Muscle of leg (tissue), 11 donors: ENCODE data around the gene HS3ST5. TPM values are rescaled to one million over a fixed set of nuclear protein-coding genes. Genes with fewer than 3 reads are reported as not detected.

Experiments
- DNase-seq: peaks from one replicate; pipeline ENCODE4 v3.0.0; 2013
- H3K27ac ChIP-seq: one replicate; pipeline ENCODE4 v1.5.1; 2013; ENCODE audit warnings: mild to moderate bottlenecking, low read length, control low read depth
- H3K27me3 ChIP-seq: one replicate; pipeline ENCODE4 v1.6.1; 2013; ENCODE audit warnings: low read length; ENCODE audit not compliant: control insufficient read depth, insufficient read depth
- H3K36me3 ChIP-seq: one replicate; pipeline ENCODE4 v1.6.1; 2013; ENCODE audit warnings: low read length; ENCODE audit not compliant: control insufficient read depth, insufficient read depth
- H3K4me1 ChIP-seq: one replicate; pipeline ENCODE4 v1.6.1; 2013; ENCODE audit warnings: low read length; ENCODE audit not compliant: control insufficient read depth, insufficient read depth
- H3K4me3 ChIP-seq: one replicate; pipeline ENCODE4 v1.5.1; 2013; ENCODE audit warnings: low read length, control low read depth
- H3K9me3 ChIP-seq: replicated peaks from 2 replicates; pipeline ENCODE4 v1.6.1; 2013; ENCODE audit warnings: low read depth, low read length; ENCODE audit not compliant: control insufficient read depth
- WGBS: methylation state at CpG from one replicate; pipeline ENCODE4 v1.1.5; 2013; ENCODE audit warnings: missing lambda C conversion rate; ENCODE audit not compliant: insufficient coverage; 5-methylcytosine and 5-hydroxymethylcytosine counted together
- polyA plus RNA-seq, 8 donors: library from polyadenylated mRNA; unstranded; fragments of 120-200 nt; gene quantifications; one replicate each; pipeline versions ENCODE4 v1.2.1 to v1.2.3, GENCODE V29; 2013; ENCODE audit warnings: inconsistent platforms in 1 of 8, low replicate concordance in 1 of 8; ENCODE audit not compliant: insufficient read length in 8 of 8, insufficient read depth in 1 of 8
- total RNA-seq: library from RNA; stranded (reverse); fragments of 120-200 nt; gene quantifications from one replicate; pipeline ENCODE4 v1.2.4, GENCODE V29; 2013

The HS3ST5 gene
- total and polyA plus RNA-seq, 9 donors: 0.22 to 1.0 (median 0.64) TPM

DNA sequence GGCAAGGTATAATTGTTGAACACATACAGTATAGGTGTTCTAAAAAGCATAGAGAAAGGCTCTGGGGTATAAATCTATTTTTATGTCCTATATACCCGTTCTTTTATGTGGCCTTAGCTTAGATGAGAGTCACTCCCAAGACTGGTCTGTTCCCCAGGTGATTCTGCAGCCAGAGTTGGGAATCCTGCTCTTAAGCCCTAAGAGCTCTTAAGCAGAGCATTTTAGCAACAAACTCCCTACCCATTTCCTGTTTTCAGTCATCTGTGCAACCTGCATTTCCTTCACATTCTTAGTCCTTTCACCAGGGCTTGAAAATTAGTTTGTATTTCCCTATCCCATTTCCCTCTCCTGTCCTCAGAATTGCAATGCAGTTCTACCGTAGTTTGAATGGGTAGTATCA lies 166.1 kb downstream of the HS3ST5 start:
- Histone ChIP-seq H3K4me1 (no peaks in the 10 kb centered on the region), H3K9me3 (no peaks in the 10 kb centered on the region), H3K27ac (no peak overlapping the region), H3K27me3 (no peaks in the 10 kb centered on the region), H3K36me3 (no peaks in the 10 kb centered on the region), H3K4me3 (no peak overlapping the region)
- no peak for DNase-seq
- WGBS: 40% methylated on average over 1 of the region's 2 CpGs

DNA sequence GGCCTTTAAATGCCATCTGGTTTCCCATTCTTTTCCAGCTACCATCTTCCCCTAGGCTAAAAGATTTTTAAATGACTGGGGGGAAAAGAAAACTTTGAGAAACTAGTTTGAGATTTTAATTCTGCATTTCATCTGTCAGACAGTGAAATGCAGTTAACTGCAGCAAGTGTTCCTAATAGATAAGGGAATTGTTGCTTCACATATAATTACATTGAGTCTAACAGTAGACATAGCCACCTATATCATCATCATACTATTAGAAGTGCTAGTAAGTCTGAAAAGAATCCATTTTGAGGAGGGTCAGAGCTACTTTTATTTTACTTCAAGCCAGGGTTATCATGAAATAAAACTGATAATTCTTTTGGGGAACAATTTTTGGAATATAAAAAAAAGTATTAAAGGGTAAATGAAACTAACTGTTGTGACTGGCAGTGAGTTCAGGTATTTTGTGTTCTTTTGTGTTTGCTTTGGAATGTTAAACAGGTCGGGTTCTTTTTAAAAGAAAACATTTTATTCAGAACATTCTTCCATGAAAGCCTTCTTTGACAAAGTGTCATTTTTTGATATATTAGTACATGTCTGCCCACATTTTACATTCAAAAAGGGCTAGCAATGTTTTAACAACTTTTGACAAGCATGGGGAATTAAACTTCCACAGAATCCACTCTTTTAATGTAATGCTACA lies 170.1 kb downstream of the HS3ST5 start:
- H3K4me3 ChIP-seq: no peak overlapping the region
- H3K27me3 ChIP-seq: no peaks in the 10 kb centered on the region
- WGBS: no CpG with 5 or more reads among the region's 1 CpG
- DNase-seq: no peak
- no peaks in the 10 kb centered on the region for H3K4me1 ChIP-seq
- no peak overlapping the region for H3K27ac ChIP-seq
- H3K36me3 ChIP-seq: no peaks in the 10 kb centered on the region
- H3K9me3 ChIP-seq: no peaks in the 10 kb centered on the region

DNA sequence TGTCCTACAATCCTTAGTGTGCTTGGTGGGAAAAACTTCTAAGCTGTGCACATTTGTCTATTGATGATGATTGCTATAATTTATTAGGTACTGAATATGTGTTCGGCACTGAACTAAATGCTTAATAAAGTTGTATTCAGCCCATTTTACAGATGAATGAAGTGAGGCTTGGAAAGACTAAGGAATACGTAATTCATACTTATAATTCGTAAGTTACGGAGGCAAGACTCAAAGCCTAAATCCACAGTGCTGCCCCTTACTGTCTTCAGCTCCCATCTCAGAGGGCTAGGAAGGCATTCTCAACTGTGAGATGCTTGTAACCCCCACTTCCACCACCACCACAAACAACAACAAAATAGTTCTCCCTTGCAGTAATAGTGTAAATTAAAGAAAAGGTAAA lies 171.3 kb downstream of the HS3ST5 start:
- no CpG with 5 or more reads among the region's 4 CpGs for WGBS

DNA sequence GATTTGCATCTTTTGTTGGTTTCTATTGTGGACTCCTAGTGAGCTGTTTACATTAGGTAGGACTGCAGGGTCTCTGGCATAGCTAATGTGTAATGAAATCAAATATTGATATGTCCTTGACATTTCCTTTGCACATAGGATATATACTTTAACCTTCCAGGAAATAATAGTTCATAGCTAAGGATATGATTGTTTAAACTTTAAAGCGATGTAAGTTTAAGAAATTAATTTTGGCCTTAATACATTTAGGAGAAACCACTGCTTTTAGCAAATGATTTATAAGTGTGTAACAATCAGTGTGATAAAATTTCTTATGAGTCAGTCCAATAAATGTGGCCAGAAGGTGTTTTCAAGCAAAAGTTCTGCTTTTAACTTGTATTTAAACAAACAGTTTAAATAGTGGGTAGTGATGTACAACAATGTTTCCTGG lies 171.8 kb downstream of the HS3ST5 start:
- no peak overlapping the region for H3K4me3 ChIP-seq
- WGBS: no CpG with 5 or more reads among the region's 1 CpG
- no peaks in the 10 kb centered on the region for H3K27me3 ChIP-seq
- H3K36me3 ChIP-seq: no peaks in the 10 kb centered on the region
- H3K9me3 ChIP-seq: no peaks in the 10 kb centered on the region
- no peak overlapping the region for H3K27ac ChIP-seq
- DNase-seq: no peak
- H3K4me1 ChIP-seq: no peaks in the 10 kb centered on the region

More for the DNA sequence above, 171.3 kb downstream of the HS3ST5 start:
- Histone ChIP-seq H3K36me3 (no peaks in the 10 kb centered on the region), H3K9me3 (no peaks in the 10 kb centered on the region), H3K4me3 (no peak overlapping the region), H3K27ac (no peak overlapping the region), H3K27me3 (no peaks in the 10 kb centered on the region), H3K4me1 (no peaks in the 10 kb centered on the region)
- DNase-seq: no peak

DNA sequence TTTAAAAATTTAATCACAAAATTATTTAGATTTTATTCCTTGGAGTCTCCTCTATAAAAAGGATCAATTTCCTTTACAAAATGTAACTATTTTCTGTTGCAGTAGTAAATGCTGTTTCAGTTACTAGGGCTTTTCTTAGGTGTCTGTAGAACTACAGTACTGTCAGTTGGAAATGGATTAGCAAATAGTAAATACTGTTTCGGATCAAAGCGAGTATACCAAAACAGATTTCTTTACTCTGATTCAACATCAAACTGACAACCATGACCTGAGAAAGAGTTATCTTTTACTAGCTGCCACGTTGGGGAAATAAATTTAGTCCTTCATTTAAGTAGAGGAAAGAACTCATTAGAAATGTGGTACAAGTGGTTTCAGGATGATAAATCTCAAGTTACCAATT lies 172.5 kb downstream of the HS3ST5 start:
- no peaks in the 10 kb centered on the region for H3K27me3 ChIP-seq
- no peak overlapping the region for H3K27ac ChIP-seq
- no peaks in the 10 kb centered on the region for H3K9me3 ChIP-seq
- DNase-seq: no peak
- no peak overlapping the region for H3K4me3 ChIP-seq
- no CpG with 5 or more reads among the region's 3 CpGs for WGBS
- no peaks in the 10 kb centered on the region for H3K36me3 ChIP-seq
- no peaks in the 10 kb centered on the region for H3K4me1 ChIP-seq

DNA sequence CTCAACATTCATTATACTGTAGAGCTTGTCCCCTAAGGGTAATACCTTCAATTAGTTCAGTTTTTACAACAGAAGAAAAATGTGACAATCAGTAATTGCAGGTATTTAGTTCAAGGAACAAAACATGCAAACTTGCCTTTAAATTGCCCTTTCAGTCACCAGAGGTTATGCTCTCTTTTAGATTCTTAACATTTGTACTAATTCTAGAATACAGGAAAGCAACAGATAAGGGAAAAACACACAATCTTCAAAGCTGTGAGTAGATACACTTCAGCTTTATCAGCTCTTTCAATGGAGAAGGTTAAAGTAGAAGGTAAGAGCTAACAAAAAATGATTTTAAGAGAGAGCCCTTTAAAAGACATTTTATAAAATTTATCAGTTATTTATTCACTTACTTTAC lies 173.1 kb downstream of the HS3ST5 start:
- H3K9me3 ChIP-seq: no peaks in the 10 kb centered on the region
- no peaks in the 10 kb centered on the region for H3K27me3 ChIP-seq
- no peak overlapping the region for H3K4me3 ChIP-seq
- H3K36me3 ChIP-seq: no peaks in the 10 kb centered on the region
- no peak overlapping the region for H3K27ac ChIP-seq
- H3K4me1 ChIP-seq: no peaks in the 10 kb centered on the region
- no peak for DNase-seq

DNA sequence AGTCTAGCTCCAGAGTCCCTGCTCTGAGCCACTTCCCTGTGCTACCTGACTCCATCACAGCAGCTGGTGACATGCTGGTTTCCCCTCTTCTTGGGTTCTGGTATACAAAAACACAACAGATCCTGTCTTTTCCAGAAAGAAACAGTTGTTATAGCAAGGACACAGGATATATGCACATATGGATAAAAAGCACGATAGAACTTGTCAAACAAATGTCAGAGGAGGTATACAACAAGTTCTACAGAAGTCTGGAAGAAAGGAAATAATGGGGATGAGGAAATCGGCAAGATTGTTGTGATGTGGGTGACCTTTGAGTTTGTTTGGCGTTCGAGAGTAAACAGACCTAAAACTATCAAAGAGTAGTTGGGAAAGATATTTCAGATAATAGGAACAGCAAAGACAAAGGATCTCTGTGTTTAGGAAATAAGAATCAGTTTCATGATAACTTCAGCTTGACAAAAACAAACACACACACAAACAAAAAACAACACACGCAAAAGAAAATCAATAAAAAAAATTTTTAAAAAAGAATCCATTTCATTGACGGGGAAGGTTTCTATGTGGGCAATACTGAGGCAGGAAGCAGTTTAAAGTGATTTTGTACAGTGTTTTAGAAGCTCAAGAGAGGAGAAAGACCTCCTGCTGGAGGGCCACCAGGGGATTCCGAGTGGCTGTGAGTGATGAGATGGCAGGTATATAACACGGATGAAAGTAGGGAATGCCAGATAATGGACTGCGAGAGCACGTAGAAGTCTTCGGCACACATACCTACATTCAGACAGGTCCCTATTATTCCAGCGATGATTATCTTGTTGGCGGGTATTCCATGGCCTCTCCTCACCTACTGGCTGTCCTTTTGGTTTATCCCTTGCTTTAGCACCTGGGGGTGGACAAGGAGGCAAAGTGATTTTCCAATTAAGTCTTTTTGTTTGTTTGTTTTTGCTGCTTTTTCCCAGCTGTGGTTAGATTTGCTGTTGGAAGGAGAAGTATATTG lies 174.9 kb downstream of the HS3ST5 start:
- no peak overlapping the region for H3K4me3 ChIP-seq
- 90% methylated on average over 3 of the region's 13 CpGs for WGBS
- no peak for DNase-seq
- H3K9me3 ChIP-seq: no peaks in the 10 kb centered on the region
- no peaks in the 10 kb centered on the region for H3K4me1 ChIP-seq
- H3K27me3 ChIP-seq: no peaks in the 10 kb centered on the region
- H3K36me3 ChIP-seq: no peaks in the 10 kb centered on the region
- no peak overlapping the region for H3K27ac ChIP-seq

DNA sequence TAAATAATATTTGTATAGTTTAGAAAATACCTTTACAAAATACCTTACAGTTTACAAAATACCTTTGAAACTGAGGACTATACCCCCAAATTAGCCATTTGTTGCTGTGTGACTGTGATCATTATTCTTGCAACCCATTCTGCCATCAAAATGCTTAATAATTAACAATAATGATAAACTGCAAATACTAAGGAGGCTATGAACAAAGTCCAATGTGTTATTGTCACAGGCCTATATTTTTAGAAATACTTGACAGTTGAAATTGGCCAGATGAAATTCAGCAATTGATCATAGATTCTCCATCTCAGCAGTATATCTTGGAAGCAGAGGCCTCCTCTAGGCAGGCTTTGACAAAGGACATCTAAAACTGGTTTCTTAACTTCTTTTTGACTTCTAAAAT lies 178.6 kb downstream of the HS3ST5 start:
- Histone ChIP-seq H3K36me3 (no peaks in the 10 kb centered on the region), H3K9me3 (no peaks in the 10 kb centered on the region), H3K27me3 (no peaks in the 10 kb centered on the region), H3K27ac (no peak overlapping the region), H3K4me3 (no peak overlapping the region), H3K4me1 (no peaks in the 10 kb centered on the region)
- DNase-seq: no peak

DNA sequence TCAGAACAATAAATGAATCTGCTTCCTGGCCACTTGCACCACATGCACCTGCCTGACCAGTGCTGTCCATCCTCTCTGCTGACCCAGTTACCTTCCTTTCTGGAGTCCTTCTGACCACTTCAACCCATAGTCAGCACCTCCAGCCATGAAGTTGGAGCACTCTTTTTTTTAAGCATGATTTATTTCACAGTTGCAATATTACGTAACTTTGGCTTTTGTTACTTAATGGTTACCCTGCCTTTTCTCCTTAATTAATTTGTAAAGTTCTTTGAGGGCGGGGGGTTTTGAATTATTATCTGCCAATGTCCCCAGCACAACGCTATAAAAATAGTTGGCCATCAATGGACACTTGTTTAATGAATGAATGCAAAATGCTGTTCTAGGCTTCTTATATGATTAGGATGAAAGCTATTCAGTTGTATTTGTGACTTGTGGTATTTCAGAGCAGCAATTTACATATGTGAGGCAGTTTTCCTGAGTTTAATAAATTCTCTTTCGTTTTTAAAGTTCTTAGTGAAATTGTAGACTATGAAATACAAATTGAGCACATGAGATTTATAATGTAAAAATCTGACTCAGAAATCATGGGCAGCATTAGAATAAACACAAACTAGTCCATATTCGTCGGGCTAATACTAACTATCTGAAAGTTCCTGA lies 180.0 kb downstream of the HS3ST5 start:
- no peak for DNase-seq
- Histone ChIP-seq H3K27me3 (no peaks in the 10 kb centered on the region), H3K27ac (no peak overlapping the region), H3K36me3 (no peaks in the 10 kb centered on the region), H3K4me3 (no peak overlapping the region), H3K4me1 (no peaks in the 10 kb centered on the region), H3K9me3 (no peaks in the 10 kb centered on the region)
- WGBS: 67% methylated on average over 1 of the region's 6 CpGs

DNA sequence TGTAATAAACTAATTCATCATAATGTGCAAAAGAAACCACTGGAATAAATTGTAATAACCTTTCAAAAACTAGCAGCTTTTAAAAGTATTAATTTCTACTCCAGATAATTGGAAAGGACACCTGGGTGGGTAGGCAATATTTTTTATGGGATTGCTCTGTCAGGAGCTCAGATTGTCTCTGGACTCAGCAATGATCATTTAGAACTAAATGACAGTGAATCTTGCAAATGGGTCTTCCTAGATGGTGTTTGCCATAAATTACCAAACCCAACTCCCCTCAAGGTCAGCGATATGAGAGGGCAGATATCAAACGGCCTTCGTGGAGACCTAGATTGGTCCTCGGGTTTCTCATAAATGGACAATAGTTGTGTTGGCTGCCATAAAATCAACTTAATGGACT lies 181.9 kb downstream of the HS3ST5 start:
- H3K36me3 ChIP-seq: no peaks in the 10 kb centered on the region
- no CpG with 5 or more reads among the region's 4 CpGs for WGBS

More for the DNA sequence above, 181.9 kb downstream of the HS3ST5 start:
- DNase-seq: no peak
- Histone ChIP-seq H3K27ac (no peak overlapping the region), H3K27me3 (no peaks in the 10 kb centered on the region), H3K4me1 (no peaks in the 10 kb centered on the region), H3K4me3 (no peak overlapping the region), H3K9me3 (no peaks in the 10 kb centered on the region)
